ENCODE data around the gene LRRC4C.

DNA sequence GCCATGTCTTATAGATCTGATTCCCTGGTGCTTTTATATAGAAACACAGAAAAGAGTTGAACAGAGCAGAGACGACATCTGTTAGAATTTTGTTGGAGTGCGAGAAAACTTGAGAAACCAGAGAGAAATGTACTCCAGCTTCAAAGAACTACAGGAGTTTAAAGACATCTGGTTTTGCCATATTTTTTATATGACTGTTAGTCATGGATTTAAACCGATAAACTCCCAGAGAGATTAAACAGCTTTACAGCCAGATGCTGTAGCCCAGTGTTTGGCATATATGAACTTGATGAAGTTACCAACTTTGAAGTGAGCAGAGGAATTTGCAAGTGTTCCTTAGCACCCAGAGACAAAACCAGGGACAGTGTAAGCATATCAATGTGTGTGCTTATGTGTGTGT, 1083.1 kb downstream of the LRRC4C start:
- TF ChIP-seq, protein P1, sequence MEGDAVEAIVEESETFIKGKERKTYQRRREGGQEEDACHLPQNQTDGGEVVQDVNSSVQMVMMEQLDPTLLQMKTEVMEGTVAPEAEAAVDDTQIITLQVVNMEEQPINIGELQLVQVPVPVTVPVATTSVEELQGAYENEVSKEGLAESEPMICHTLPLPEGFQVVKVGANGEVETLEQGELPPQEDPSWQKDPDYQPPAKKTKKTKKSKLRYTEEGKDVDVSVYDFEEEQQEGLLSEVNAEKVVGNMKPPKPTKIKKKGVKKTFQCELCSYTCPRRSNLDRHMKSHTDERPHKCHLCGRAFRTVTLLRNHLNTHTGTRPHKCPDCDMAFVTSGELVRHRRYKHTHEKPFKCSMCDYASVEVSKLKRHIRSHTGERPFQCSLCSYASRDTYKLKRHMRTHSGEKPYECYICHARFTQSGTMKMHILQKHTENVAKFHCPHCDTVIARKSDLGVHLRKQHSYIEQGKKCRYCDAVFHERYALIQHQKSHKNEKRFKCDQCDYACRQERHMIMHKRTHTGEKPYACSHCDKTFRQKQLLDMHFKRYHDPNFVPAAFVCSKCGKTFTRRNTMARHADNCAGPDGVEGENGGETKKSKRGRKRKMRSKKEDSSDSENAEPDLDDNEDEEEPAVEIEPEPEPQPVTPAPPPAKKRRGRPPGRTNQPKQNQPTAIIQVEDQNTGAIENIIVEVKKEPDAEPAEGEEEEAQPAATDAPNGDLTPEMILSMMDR (IDR thresholded peaks at IDR 0.05), result no peak
- TF ChIP-seq ZFX (IDR thresholded peaks at IDR 0.05; ENCODE audit: borderline replicate concordance), result no peak

Data from 22Rv1 (cell line).